ENCODE results near the gene DNTT. TPM values are rescaled to one million over a fixed set of nuclear protein-coding genes. Genes with fewer than 3 reads are reported as not detected.

DNTT gene
- polyA plus RNA-seq, 2 donors = not detected

GRCh38 chr10:96264938-96265337 is 39.3 kb upstream of the DNTT start:
- Histone ChIP-seq H3K4me3 (ENCODE audit: low read depth in 1 of 2, low read length in 2 of 2) (no peak overlapping the region), H3K9me3 (ENCODE audit: control insufficient read depth in 2 of 2, insufficient read depth in 1 of 2, low read depth in 1 of 2, low read length in 1 of 2) (peaks cover 0 to 2% of the 10 kb centered on the region in 2 donors), H3K27me3 (ENCODE audit: control insufficient read depth in 1 of 2, insufficient read depth in 2 of 2, low read length in 2 of 2) (no peaks in the 10 kb centered on the region), H3K36me3 (ENCODE audit: control insufficient read depth in 2 of 2, insufficient read depth in 2 of 2, low read length in 1 of 2) (peaks cover 0 to 4% of the 10 kb centered on the region in 2 donors), H3K27ac (ENCODE audit: low read depth in 2 of 2, low read length in 1 of 2) (no peak overlapping the region), H3K4me1 (ENCODE audit: control insufficient read depth in 2 of 2, insufficient read depth in 2 of 2, low read length in 1 of 2) (peaks cover 0 to 8% of the 10 kb centered on the region in 2 donors)
- 89 to 95% methylated on average over 4 of the region's 4 CpGs for WGBS, 2 donors

- no peaks in the 10 kb centered on the region for H3K27me3 ChIP-seq (ENCODE audit: control insufficient read depth in 1 of 2, insufficient read depth in 2 of 2, low read length in 2 of 2)
- peaks cover 0 to 2% of the 10 kb centered on the region in 2 donors for H3K9me3 ChIP-seq (ENCODE audit: control insufficient read depth in 2 of 2, insufficient read depth in 1 of 2, low read depth in 1 of 2, low read length in 1 of 2)
- H3K27ac ChIP-seq (ENCODE audit: low read depth in 2 of 2, low read length in 1 of 2) = peak overlapping the region in 1 of 2 donors; percentile 45
- H3K4me1 ChIP-seq (ENCODE audit: control insufficient read depth in 2 of 2, insufficient read depth in 2 of 2, low read length in 1 of 2) = peaks cover 0 to 8% of the 10 kb centered on the region in 2 donors
- H3K36me3 ChIP-seq (ENCODE audit: control insufficient read depth in 2 of 2, insufficient read depth in 2 of 2, low read length in 1 of 2) = peaks cover 0 to 4% of the 10 kb centered on the region in 2 donors
- WGBS, 2 donors = 58 to 67% methylated on average over 6 of the region's 6 CpGs
- no peak overlapping the region for H3K4me3 ChIP-seq (ENCODE audit: low read depth in 1 of 2, low read length in 2 of 2)
Observed at GRCh38 chr10:96266118-96266770, 38.0 kb upstream of the DNTT start.

- H3K4me3 ChIP-seq (ENCODE audit: low read depth in 1 of 2, low read length in 2 of 2) = peak overlapping the region in 1 of 2 donors; percentile 23
- H3K9me3 ChIP-seq (ENCODE audit: control insufficient read depth in 2 of 2, insufficient read depth in 1 of 2, low read depth in 1 of 2, low read length in 1 of 2) = no peaks in the 10 kb centered on the region
- H3K4me1 ChIP-seq (ENCODE audit: control insufficient read depth in 2 of 2, insufficient read depth in 2 of 2, low read length in 1 of 2) = peaks cover 0 to 11% of the 10 kb centered on the region in 2 donors
- WGBS, 2 donors = 42 to 44% methylated on average over 4 of the region's 4 CpGs
- no peaks in the 10 kb centered on the region for H3K27me3 ChIP-seq (ENCODE audit: control insufficient read depth in 1 of 2, insufficient read depth in 2 of 2, low read length in 2 of 2)
- peak overlapping the region; percentile 58 to 70 for H3K27ac ChIP-seq (ENCODE audit: low read depth in 2 of 2, low read length in 1 of 2)
- peaks cover 0 to 4% of the 10 kb centered on the region in 2 donors for H3K36me3 ChIP-seq (ENCODE audit: control insufficient read depth in 2 of 2, insufficient read depth in 2 of 2, low read length in 1 of 2)
Observed at GRCh38 chr10:96267234-96267705, 37.0 kb upstream of the DNTT start.

- Histone ChIP-seq H3K27ac (ENCODE audit: low read depth in 2 of 2, low read length in 1 of 2) (peak overlapping the region in 1 of 2 donors; percentile 47), H3K36me3 (ENCODE audit: control insufficient read depth in 2 of 2, insufficient read depth in 2 of 2, low read length in 1 of 2) (peaks cover 0 to 4% of the 10 kb centered on the region in 2 donors), H3K27me3 (ENCODE audit: control insufficient read depth in 1 of 2, insufficient read depth in 2 of 2, low read length in 2 of 2) (no peaks in the 10 kb centered on the region), H3K4me1 (ENCODE audit: control insufficient read depth in 2 of 2, insufficient read depth in 2 of 2, low read length in 1 of 2) (peaks cover 0 to 15% of the 10 kb centered on the region in 2 donors), H3K4me3 (ENCODE audit: low read depth in 1 of 2, low read length in 2 of 2) (peak overlapping the region in 1 of 2 donors; percentile 63), H3K9me3 (ENCODE audit: control insufficient read depth in 2 of 2, insufficient read depth in 1 of 2, low read depth in 1 of 2, low read length in 1 of 2) (no peaks in the 10 kb centered on the region)
- 74 to 86% methylated on average over 2 of the region's 2 CpGs for WGBS, 2 donors
Observed at GRCh38 chr10:96268341-96268909, 35.8 kb upstream of the DNTT start.

- H3K27me3 ChIP-seq (ENCODE audit: control insufficient read depth in 1 of 2, insufficient read depth in 2 of 2, low read length in 2 of 2) = no peaks in the 10 kb centered on the region
- H3K27ac ChIP-seq (ENCODE audit: low read depth in 2 of 2, low read length in 1 of 2) = peak overlapping the region; percentile 54 to 88
- H3K4me1 ChIP-seq (ENCODE audit: control insufficient read depth in 2 of 2, insufficient read depth in 2 of 2, low read length in 1 of 2) = peaks cover 0 to 15% of the 10 kb centered on the region in 2 donors
- 56 to 76% methylated on average over 6 of the region's 6 CpGs for WGBS, 2 donors
- H3K4me3 ChIP-seq (ENCODE audit: low read depth in 1 of 2, low read length in 2 of 2) = peak overlapping the region; percentile 43 to 63
- peaks cover 0 to 4% of the 10 kb centered on the region in 2 donors for H3K36me3 ChIP-seq (ENCODE audit: control insufficient read depth in 2 of 2, insufficient read depth in 2 of 2, low read length in 1 of 2)
- H3K9me3 ChIP-seq (ENCODE audit: control insufficient read depth in 2 of 2, insufficient read depth in 1 of 2, low read depth in 1 of 2, low read length in 1 of 2) = no peaks in the 10 kb centered on the region
Observed at GRCh38 chr10:96269438-96270300, 34.6 kb upstream of the DNTT start.

GRCh38 chr10:96270571-96270970 is 33.7 kb upstream of the DNTT start:
- WGBS, 2 donors = 59 to 73% methylated on average over 2 of the region's 2 CpGs
- H3K4me1 ChIP-seq (ENCODE audit: control insufficient read depth in 2 of 2, insufficient read depth in 2 of 2, low read length in 1 of 2) = peaks cover 0 to 15% of the 10 kb centered on the region in 2 donors

GRCh38 chr10:96271016-96271815 is 33.0 kb upstream of the DNTT start, which contains the start of gene BLNK:
BLNK (minus strand) TSS chr10:96271569; CDS start chr10:96271398, 171 bp downstream.
- peak within 1 kb of the TSS; percentile 56 to 63 for H3K4me3 ChIP-seq (ENCODE audit: low read depth in 1 of 2, low read length in 2 of 2)

More at GRCh38 chr10:96270571-96270970, 33.7 kb upstream of the DNTT start:
- Histone ChIP-seq H3K36me3 (ENCODE audit: control insufficient read depth in 2 of 2, insufficient read depth in 2 of 2, low read length in 1 of 2) (peaks cover 0 to 4% of the 10 kb centered on the region in 2 donors), H3K27me3 (ENCODE audit: control insufficient read depth in 1 of 2, insufficient read depth in 2 of 2, low read length in 2 of 2) (no peaks in the 10 kb centered on the region), H3K9me3 (ENCODE audit: control insufficient read depth in 2 of 2, insufficient read depth in 1 of 2, low read depth in 1 of 2, low read length in 1 of 2) (no peaks in the 10 kb centered on the region), H3K4me3 (ENCODE audit: low read depth in 1 of 2, low read length in 2 of 2) (peak overlapping the region in 1 of 2 donors; percentile 63), H3K27ac (ENCODE audit: low read depth in 2 of 2, low read length in 1 of 2) (peak overlapping the region; percentile 41 to 94)

GRCh38 chr10:96272316-96273280 is 31.6 kb upstream of the DNTT start:
- peak overlapping the region; percentile 94 to 96 for H3K27ac ChIP-seq (ENCODE audit: low read depth in 2 of 2, low read length in 1 of 2)
- H3K4me3 ChIP-seq (ENCODE audit: low read depth in 1 of 2, low read length in 2 of 2) = peak overlapping the region; percentile 7 to 33
- H3K36me3 ChIP-seq (ENCODE audit: control insufficient read depth in 2 of 2, insufficient read depth in 2 of 2, low read length in 1 of 2) = no peaks in the 10 kb centered on the region
- 47 to 57% methylated on average over 8 of the region's 8 CpGs for WGBS, 2 donors
- H3K9me3 ChIP-seq (ENCODE audit: control insufficient read depth in 2 of 2, insufficient read depth in 1 of 2, low read depth in 1 of 2, low read length in 1 of 2) = no peaks in the 10 kb centered on the region
- no peaks in the 10 kb centered on the region for H3K27me3 ChIP-seq (ENCODE audit: control insufficient read depth in 1 of 2, insufficient read depth in 2 of 2, low read length in 2 of 2)
- peaks cover 0 to 11% of the 10 kb centered on the region in 2 donors for H3K4me1 ChIP-seq (ENCODE audit: control insufficient read depth in 2 of 2, insufficient read depth in 2 of 2, low read length in 1 of 2)

More at GRCh38 chr10:96271016-96271815, 33.0 kb upstream of the DNTT start, which contains the start of gene BLNK:
- H3K9me3 ChIP-seq (ENCODE audit: control insufficient read depth in 2 of 2, insufficient read depth in 1 of 2, low read depth in 1 of 2, low read length in 1 of 2) = no peaks in the 10 kb centered on the region
- peaks cover 0 to 4% of the 10 kb centered on the region in 2 donors for H3K36me3 ChIP-seq (ENCODE audit: control insufficient read depth in 2 of 2, insufficient read depth in 2 of 2, low read length in 1 of 2)
- H3K27ac ChIP-seq (ENCODE audit: low read depth in 2 of 2, low read length in 1 of 2) = peak within 1 kb of the TSS; percentile 94 to 96
- peaks cover 0 to 15% of the 10 kb centered on the region in 2 donors for H3K4me1 ChIP-seq (ENCODE audit: control insufficient read depth in 2 of 2, insufficient read depth in 2 of 2, low read length in 1 of 2)
- H3K27me3 ChIP-seq (ENCODE audit: control insufficient read depth in 1 of 2, insufficient read depth in 2 of 2, low read length in 2 of 2) = no peaks in the 10 kb centered on the region
- 14 to 22% methylated on average over 6 of the region's 6 CpGs for WGBS, 2 donors
